GM23338 (cell line): ENCODE results near the gene IFITM1. TPM values are rescaled to one million over a fixed set of nuclear protein-coding genes. Genes with fewer than 3 reads are reported as not detected.
"Not testable (repeated sequence)": the region's sequence is repeated elsewhere in the genome, so short reads cannot be mapped to it uniquely, and the experiment has no call there.

ENCODE experiments used
- ATAC-seq: fragments of 200-7000 bp; cut with Tn5 transposase; 3 replicates; pipeline ENCODE4 v1.9.1; 2020
- DNase-seq: peaks from one replicate; pipeline ENCODE4 v3.0.0-alpha.2; 2015; ENCODE audit warnings: low spot score
- H2AFZ ChIP-seq: fragments of 200-600 bp; sonication (generic); 2 replicates; pipeline ENCODE4 v1.8.0; 2016; ENCODE audit warnings: antibody characterized with exemption, mild to moderate bottlenecking, moderate library complexity
- H3F3A ChIP-seq: fragments of 200-600 bp; sonication (generic); replicated peaks from 2 replicates; pipeline ENCODE4 v1.8.0; 2017; ENCODE audit warnings: antibody characterized with exemption, mixed run types, low read depth
- H3K27ac ChIP-seq: fragments of 200-600 bp; sonication (generic); 2 replicates; pipeline ENCODE4 v1.6.1; 2016; ENCODE audit warnings: low read depth
- H3K27me3 ChIP-seq: fragments of 200-600 bp; sonication (generic); 2 replicates; pipeline ENCODE4 v1.8.0; 2016; ENCODE audit warnings: mild to moderate bottlenecking, mixed run types, moderate library complexity; ENCODE audit not compliant: insufficient read depth
- H3K36me3 ChIP-seq: fragments of 200-600 bp; sonication (generic); 2 replicates; pipeline ENCODE4 v1.8.0; 2016; ENCODE audit warnings: mild to moderate bottlenecking; ENCODE audit not compliant: insufficient read depth
- H3K4me1 ChIP-seq: fragments of 200-600 bp; sonication (generic); 2 replicates; pipeline ENCODE4 v1.8.0; 2016; ENCODE audit warnings: mild to moderate bottlenecking, moderate library complexity; ENCODE audit not compliant: insufficient read depth
- H3K4me2 ChIP-seq: fragments of 200-600 bp; sonication (generic); 2 replicates; pipeline ENCODE4 v1.7.1; 2017; ENCODE audit warnings: mixed run types
- H3K4me3 ChIP-seq: fragments of 200-600 bp; sonication (generic); 2 replicates; pipeline ENCODE4 v1.6.1; 2016; ENCODE audit warnings: mixed run types
- H3K79me2 ChIP-seq: fragments of 200-600 bp; sonication (generic); replicated peaks from 2 replicates; pipeline ENCODE4 v1.8.0; 2017; ENCODE audit warnings: mild to moderate bottlenecking; ENCODE audit not compliant: insufficient read depth
- H3K9me2 ChIP-seq: fragments of 200-600 bp; sonication (generic); 2 replicates; pipeline ENCODE4 v1.8.0; 2017; ENCODE audit not compliant: insufficient read depth
- H4K20me1 ChIP-seq: fragments of 200-600 bp; sonication (generic); replicated peaks from 2 replicates; pipeline ENCODE4 v1.8.0; 2017; ENCODE audit warnings: mild to moderate bottlenecking; ENCODE audit not compliant: insufficient read depth
- H3K27ac Mint-ChIP-seq: 2 replicates; pipeline ENCODE4 v1.8.0; 2020; ENCODE audit warnings: inconsistent platforms, mild to moderate bottlenecking, moderate library complexity, mixed read lengths
- H3K27me3 Mint-ChIP-seq: 3 replicates; pipeline ENCODE4 v1.8.0; 2022; ENCODE audit warnings: low read depth, mild to moderate bottlenecking, moderate library complexity, mixed read lengths, inconsistent platforms; ENCODE audit not compliant: insufficient read depth, poor library complexity
- H3K36me3 Mint-ChIP-seq: 3 replicates; pipeline ENCODE4 v1.8.0; 2021; ENCODE audit warnings: low read depth, mild to moderate bottlenecking, inconsistent platforms, moderate library complexity, mixed read lengths
- H3K4me1 Mint-ChIP-seq: 3 replicates; pipeline ENCODE4 v1.8.0; 2020; ENCODE audit warnings: mild to moderate bottlenecking, inconsistent platforms, mixed read lengths
- H3K4me3 Mint-ChIP-seq: 3 replicates; pipeline ENCODE4 v1.8.0; 2021; ENCODE audit warnings: moderate library complexity, mild to moderate bottlenecking, inconsistent platforms, mixed read lengths
- H3K9me3 Mint-ChIP-seq: 3 replicates; pipeline ENCODE4 v1.8.0; 2020; ENCODE audit warnings: moderate library complexity, mild to moderate bottlenecking, inconsistent platforms, mixed read lengths
- CTCF ChIP-seq, 2 experiments: fragments of 200-600 bp in 1 of 2; sonication (generic) in 1 of 2; conservative IDR thresholded peaks; 2 replicates each; pipeline versions ENCODE4 v1.5.1 to v1.6.1; 2016 to 2017; ENCODE audit warnings: antibody characterized with exemption in 2 of 2, low read depth in 2 of 2, mild to moderate bottlenecking in 2 of 2, moderate library complexity in 1 of 2
- EZH2 ChIP-seq: fragments of 200-600 bp; sonication (generic); IDR thresholded peaks from one replicate; pipeline ENCODE4 v1.8.0; 2017; ENCODE audit warnings: antibody characterized with exemption, mild to moderate bottlenecking, low read depth; ENCODE audit not compliant: unreplicated experiment
- STAT1 ChIP-seq: IDR thresholded peaks from one replicate; pipeline ENCODE4 v1.6.1; 2016; ENCODE audit warnings: antibody characterized with exemption; ENCODE audit not compliant: unreplicated experiment
- ZNF331 ChIP-seq: fragments of 250-450 bp; sonication (Bioruptor Pico); IDR thresholded peaks from 2 replicates; pipeline ENCODE4 v1.5.0; 2020; ENCODE audit warnings: low read depth, mild to moderate bottlenecking, moderate library complexity
- polyA plus RNA-seq: library from polyadenylated mRNA; unstranded; fragments of >200 nt; fragmentation: Nextera tagmentation; extraction: Ambion mirVana; gene quantifications from 2 replicates; pipeline ENCODE4 v1.2.1, GENCODE V29; 2016
- total RNA-seq: library from RNA; depleted of rRNA; stranded (reverse); fragments of >200 nt; shearing (Covaris generic); gene quantifications from 2 replicates; pipeline ENCODE4 v1.2.3, GENCODE V29; 2014

Gene IFITM1
- total and polyA plus RNA-seq, 2 experiments from 2014 or later, result 396 to 1,194 TPM

- H3K9me2 ChIP-seq, H3F3A ChIP-seq, H3K27ac Mint-ChIP-seq, H4K20me1 ChIP-seq, H3K4me1 ChIP-seq, ATAC-seq, H3K36me3 Mint-ChIP-seq, H3K36me3 ChIP-seq, H3K9me3 Mint-ChIP-seq, H3K4me3 ChIP-seq, H2AFZ ChIP-seq, DNase-seq, H3K27ac ChIP-seq, H3K79me2 ChIP-seq: not testable (repeated sequence)
- Mint-ChIP-seq H3K4me1 (peaks cover 38% of the 10 kb centered on the region), H3K27me3 (peaks cover 41% of the 10 kb centered on the region), H3K4me3 (peak overlapping the region; percentile 54; the same call in 1 of the 3 replicates)
- Histone ChIP-seq H3K27me3 (peaks cover 35% of the 10 kb centered on the region), H3K4me2 (peak overlapping the region; percentile 81; the same call in 1 of the 2 replicates)
These were observed 26.6 kb upstream of the IFITM1 start for GRCh38 chr11:286977-287820.

- Histone ChIP-seq H3K4me2 (peak overlapping the region; percentile 81), H3K4me3 (peak overlapping the region; percentile 62), H3F3A (peaks cover 6% of the 10 kb centered on the region; the same call in 1 of the 2 replicates), H3K79me2 (no peaks in the 10 kb centered on the region), H3K27me3 (peaks cover 28% of the 10 kb centered on the region), H3K27ac (no peak overlapping the region), H3K9me2 (no peaks in the 10 kb centered on the region), H3K4me1 (no peaks in the 10 kb centered on the region; the same call in 1 of the 2 replicates), H4K20me1 (no peaks in the 10 kb centered on the region), H2AFZ (peak overlapping the region; percentile 85; the same call in 1 of the 2 replicates), H3K36me3 (no peaks in the 10 kb centered on the region)
- Mint-ChIP-seq H3K27ac (no peak overlapping the region), H3K4me1 (peaks cover 33% of the 10 kb centered on the region), H3K9me3 (peaks cover 2% of the 10 kb centered on the region; the same call in 1 of the 3 replicates), H3K36me3 (peaks cover 10% of the 10 kb centered on the region; the same call in 2 of the 3 replicates), H3K27me3 (peaks cover 35% of the 10 kb centered on the region), H3K4me3 (peak overlapping the region; percentile 75)
- ATAC-seq (peak; percentile 16), DNase-seq (no peak)
- TF ChIP-seq EZH2 (no peak), CTCF (conservative IDR thresholded peaks at IDR 0.05; ENCODE audit: low read depth in 2 of 2) (no peak), ZNF331 (CRISPR knock-in tag) (no peak), STAT1 (no peak)
These were observed 25.9 kb upstream of the IFITM1 start for GRCh38 chr11:287821-288477.
